Measurements from ENCODE around the gene SLC39A9. TPM values are rescaled to one million over a fixed set of nuclear protein-coding genes. Genes with fewer than 3 reads are reported as not detected.

The SLC39A9 gene
- 37.2 TPM for total RNA-seq

GRCh38 chr14:69398053-69398817 is at the start of gene SLC39A9, which contains the start of gene ERH:
Gene SLC39A9, plus strand, starts transcription at chr14:69398692. Its CDS starts 678 bp downstream, at chr14:69399370.
Gene ERH, minus strand, starts transcription at chr14:69398299. Its CDS starts 66 bp downstream, at chr14:69398233.
- peak within 1 kb of the TSS; percentile 67 for H3K4me3 ChIP-seq (ENCODE audit: low read length)
- no peaks in the 10 kb centered on the region for H3K27me3 ChIP-seq (ENCODE audit: insufficient read depth, low read length)
- peaks cover 51% of the 10 kb centered on the region for H3K4me1 ChIP-seq (ENCODE audit: insufficient read depth, low read length)
- no peaks in the 10 kb centered on the region for H3K9me3 ChIP-seq (ENCODE audit: low read depth, low read length)

- H3K4me1 ChIP-seq (ENCODE audit: insufficient read depth, low read length): peaks cover 14% of the 10 kb centered on the region
- no peak overlapping the region for H3K4me3 ChIP-seq (ENCODE audit: low read length)
- no peaks in the 10 kb centered on the region for H3K27me3 ChIP-seq (ENCODE audit: insufficient read depth, low read length)
- H3K9me3 ChIP-seq (ENCODE audit: low read depth, low read length): no peaks in the 10 kb centered on the region
Observed at GRCh38 chr14:69349091-69349777, 49.3 kb upstream of the SLC39A9 start.

- H3K9me3 ChIP-seq (ENCODE audit: low read depth, low read length): no peaks in the 10 kb centered on the region
Observed at GRCh38 chr14:69350892-69351291, 47.6 kb upstream of the SLC39A9 start.

GRCh38 chr14:69351385-69351784 is 47.1 kb upstream of the SLC39A9 start:
- Histone ChIP-seq H3K4me1 (ENCODE audit: insufficient read depth, low read length) (peaks cover 25% of the 10 kb centered on the region), H3K27me3 (ENCODE audit: insufficient read depth, low read length) (no peaks in the 10 kb centered on the region), H3K9me3 (ENCODE audit: low read depth, low read length) (no peaks in the 10 kb centered on the region), H3K4me3 (ENCODE audit: low read length) (no peak overlapping the region)

More at GRCh38 chr14:69350892-69351291, 47.6 kb upstream of the SLC39A9 start:
- H3K27me3 ChIP-seq (ENCODE audit: insufficient read depth, low read length): no peaks in the 10 kb centered on the region
- no peak overlapping the region for H3K4me3 ChIP-seq (ENCODE audit: low read length)
- H3K4me1 ChIP-seq (ENCODE audit: insufficient read depth, low read length): peaks cover 25% of the 10 kb centered on the region

GRCh38 chr14:69351911-69352310 is 46.6 kb upstream of the SLC39A9 start:
- Histone ChIP-seq H3K9me3 (ENCODE audit: low read depth, low read length) (no peaks in the 10 kb centered on the region), H3K4me1 (ENCODE audit: insufficient read depth, low read length) (peaks cover 25% of the 10 kb centered on the region)

GRCh38 chr14:69353168-69353567 is 45.3 kb upstream of the SLC39A9 start:
- Histone ChIP-seq H3K4me3 (ENCODE audit: low read length) (no peak overlapping the region), H3K9me3 (ENCODE audit: low read depth, low read length) (no peaks in the 10 kb centered on the region), H3K27me3 (ENCODE audit: insufficient read depth, low read length) (no peaks in the 10 kb centered on the region), H3K4me1 (ENCODE audit: insufficient read depth, low read length) (peaks cover 25% of the 10 kb centered on the region)

More at GRCh38 chr14:69351911-69352310, 46.6 kb upstream of the SLC39A9 start:
- H3K4me3 ChIP-seq (ENCODE audit: low read length): no peak overlapping the region
- no peaks in the 10 kb centered on the region for H3K27me3 ChIP-seq (ENCODE audit: insufficient read depth, low read length)

- Histone ChIP-seq H3K9me3 (ENCODE audit: low read depth, low read length) (no peaks in the 10 kb centered on the region), H3K4me3 (ENCODE audit: low read length) (no peak overlapping the region), H3K27me3 (ENCODE audit: insufficient read depth, low read length) (no peaks in the 10 kb centered on the region), H3K4me1 (ENCODE audit: insufficient read depth, low read length) (peaks cover 25% of the 10 kb centered on the region)
Observed at GRCh38 chr14:69354383-69355153, 43.9 kb upstream of the SLC39A9 start.

- Histone ChIP-seq H3K4me3 (ENCODE audit: low read length) (no peak overlapping the region), H3K27me3 (ENCODE audit: insufficient read depth, low read length) (no peaks in the 10 kb centered on the region), H3K9me3 (ENCODE audit: low read depth, low read length) (no peaks in the 10 kb centered on the region), H3K4me1 (ENCODE audit: insufficient read depth, low read length) (peaks cover 25% of the 10 kb centered on the region)
Observed at GRCh38 chr14:69355154-69355597, 43.3 kb upstream of the SLC39A9 start.

- no peaks in the 10 kb centered on the region for H3K27me3 ChIP-seq (ENCODE audit: insufficient read depth, low read length)
Observed at GRCh38 chr14:69355607-69356281, 42.7 kb upstream of the SLC39A9 start.

GRCh38 chr14:69356903-69357543 is 41.5 kb upstream of the SLC39A9 start:
- Histone ChIP-seq H3K27me3 (ENCODE audit: insufficient read depth, low read length) (no peaks in the 10 kb centered on the region), H3K4me3 (ENCODE audit: low read length) (no peak overlapping the region), H3K9me3 (ENCODE audit: low read depth, low read length) (no peaks in the 10 kb centered on the region), H3K4me1 (ENCODE audit: insufficient read depth, low read length) (peaks cover 15% of the 10 kb centered on the region)

More at GRCh38 chr14:69355607-69356281, 42.7 kb upstream of the SLC39A9 start:
- Histone ChIP-seq H3K4me1 (ENCODE audit: insufficient read depth, low read length) (peaks cover 25% of the 10 kb centered on the region), H3K9me3 (ENCODE audit: low read depth, low read length) (no peaks in the 10 kb centered on the region), H3K4me3 (ENCODE audit: low read length) (no peak overlapping the region)

GRCh38 chr14:69357544-69358200 is 40.8 kb upstream of the SLC39A9 start:
- no peaks in the 10 kb centered on the region for H3K9me3 ChIP-seq (ENCODE audit: low read depth, low read length)
- peaks cover 15% of the 10 kb centered on the region for H3K4me1 ChIP-seq (ENCODE audit: insufficient read depth, low read length)
- no peak overlapping the region for H3K4me3 ChIP-seq (ENCODE audit: low read length)
- no peaks in the 10 kb centered on the region for H3K27me3 ChIP-seq (ENCODE audit: insufficient read depth, low read length)

- Histone ChIP-seq H3K4me3 (ENCODE audit: low read length) (no peak overlapping the region), H3K4me1 (ENCODE audit: insufficient read depth, low read length) (peaks cover 15% of the 10 kb centered on the region), H3K27me3 (ENCODE audit: insufficient read depth, low read length) (no peaks in the 10 kb centered on the region), H3K9me3 (ENCODE audit: low read depth, low read length) (no peaks in the 10 kb centered on the region)
Observed at GRCh38 chr14:69358233-69358963, 40.1 kb upstream of the SLC39A9 start.

GRCh38 chr14:69358966-69359365 is 39.5 kb upstream of the SLC39A9 start:
- no peaks in the 10 kb centered on the region for H3K9me3 ChIP-seq (ENCODE audit: low read depth, low read length)
- no peaks in the 10 kb centered on the region for H3K27me3 ChIP-seq (ENCODE audit: insufficient read depth, low read length)
- H3K4me1 ChIP-seq (ENCODE audit: insufficient read depth, low read length): peaks cover 14% of the 10 kb centered on the region
- no peak overlapping the region for H3K4me3 ChIP-seq (ENCODE audit: low read length)
